Measurements from ENCODE around the gene KRTAP5-3. TPM values are rescaled to one million over a fixed set of nuclear protein-coding genes. Genes with fewer than 3 reads are reported as not detected.

The KRTAP5-3 gene
- total RNA-seq, 1 donor from 2014 or later, result not detected

GRCh38 chr11:1643146-1643690 lies 35.0 kb upstream of the KRTAP5-3 start:
- no peak for DNase-seq (ENCODE audit: low read depth, low spot score)

- no peak for DNase-seq (ENCODE audit: low read depth, low spot score)
These were observed 34.3 kb upstream of the KRTAP5-3 start for GRCh38 chr11:1642288-1643145.

GRCh38 chr11:1641096-1641495 lies 32.8 kb upstream of the KRTAP5-3 start:
- DNase-seq (ENCODE audit: low read depth, low spot score), result no peak

GRCh38 chr11:1640076-1640946 lies 32.0 kb upstream of the KRTAP5-3 start:
- no peak for DNase-seq (ENCODE audit: low read depth, low spot score)

- DNase-seq (ENCODE audit: low read depth, low spot score), result no peak
These were observed 31.4 kb upstream of the KRTAP5-3 start for GRCh38 chr11:1639666-1640065.

GRCh38 chr11:1639102-1639620 lies 30.9 kb upstream of the KRTAP5-3 start:
- peak; percentile 10 for DNase-seq (ENCODE audit: low read depth, low spot score)

- no peak for DNase-seq (ENCODE audit: low read depth, low spot score)
These were observed 30.1 kb upstream of the KRTAP5-3 start for GRCh38 chr11:1638344-1638743.

GRCh38 chr11:1637628-1638027 lies 29.4 kb upstream of the KRTAP5-3 start:
- DNase-seq (ENCODE audit: low read depth, low spot score), result no peak

- DNase-seq (ENCODE audit: low read depth, low spot score), result no peak
These were observed 28.2 kb upstream of the KRTAP5-3 start for GRCh38 chr11:1636291-1636950.

- no peak for DNase-seq (ENCODE audit: low read depth, low spot score)
These were observed 25.6 kb upstream of the KRTAP5-3 start for GRCh38 chr11:1633864-1634263.

GRCh38 chr11:1632053-1632714 lies 23.9 kb upstream of the KRTAP5-3 start:
- DNase-seq (ENCODE audit: low read depth, low spot score), result no peak

GRCh38 chr11:1631066-1631568 lies 22.9 kb upstream of the KRTAP5-3 start:
- no peak for DNase-seq (ENCODE audit: low read depth, low spot score)

- DNase-seq (ENCODE audit: low read depth, low spot score), result no peak
These were observed 22.0 kb upstream of the KRTAP5-3 start for GRCh38 chr11:1630271-1630670.

GRCh38 chr11:1629326-1630185 lies 21.3 kb upstream of the KRTAP5-3 start, which contains the start of gene KRTAP5-5:
KRTAP5-5 (plus strand) TSS chr11:1629775; CDS start chr11:1629841, 66 bp downstream.
- no peak for DNase-seq (ENCODE audit: low read depth, low spot score)

GRCh38 chr11:1628506-1629325 lies 20.5 kb upstream of the KRTAP5-3 start:
- no peak for DNase-seq (ENCODE audit: low read depth, low spot score)

- DNase-seq (ENCODE audit: low read depth, low spot score), result no peak
These were observed 17.3 kb upstream of the KRTAP5-3 start for GRCh38 chr11:1625541-1625940.

- DNase-seq (ENCODE audit: low read depth, low spot score), result no peak
These were observed 16.4 kb upstream of the KRTAP5-3 start for GRCh38 chr11:1624621-1625020.

- no peak for DNase-seq (ENCODE audit: low read depth, low spot score)
These were observed 15.5 kb upstream of the KRTAP5-3 start for GRCh38 chr11:1623716-1624115.

GRCh38 chr11:1622086-1622485 lies 13.8 kb upstream of the KRTAP5-3 start, which contains the start of gene KRTAP5-4:
KRTAP5-4 (minus strand) TSS chr11:1622138; CDS start chr11:1622093, 45 bp downstream.
- no peak for DNase-seq (ENCODE audit: low read depth, low spot score)

Data from pulmonary artery endothelial cell (primary cell).